Stomach (tissue), 9 donors: Measurements from ENCODE around the gene CBLN4. TPM values are rescaled to one million over a fixed set of nuclear protein-coding genes. Genes with fewer than 3 reads are reported as not detected.

Experiments
- DNase-seq, 2 donors: peaks; one replicate each; pipeline versions ENCODE4 v3.0.0 to v3.0.0-alpha.2; 2013 to 2019
- H3K27ac ChIP-seq, 5 donors: fragments of 200-600 bp in 4 of 5; sonication (generic) in 4 of 5; one replicate each; pipeline ENCODE4 v1.5.1; 2013 to 2019; ENCODE audit warnings: mild to moderate bottlenecking in 1 of 5, moderate library complexity in 1 of 5
- H3K27me3 ChIP-seq, 3 donors: fragments of 200-600 bp; sonication (generic); one replicate each; pipeline ENCODE4 v1.5.1; 2017 to 2019; ENCODE audit warnings: mixed run types in 1 of 3
- H3K36me3 ChIP-seq, 4 donors: fragments of 200-600 bp; sonication (generic); 1 replicate in 3 of 4; 2 replicates in 1 of 4; pipeline ENCODE4 v1.5.1; 2016 to 2019
- H3K4me1 ChIP-seq, 4 donors: fragments of 200-600 bp; sonication (generic); one replicate each; pipeline ENCODE4 v1.5.1; 2016 to 2019
- H3K4me3 ChIP-seq, 4 donors: fragments of 200-600 bp; sonication (generic) in 3 of 4; one replicate each; pipeline ENCODE4 v1.5.1; 2016 to 2019; ENCODE audit warnings: mild to moderate bottlenecking in 1 of 4
- H3K9me3 ChIP-seq, 4 donors: fragments of 200-600 bp; sonication (generic); one replicate each; pipeline ENCODE4 v1.5.1; 2016 to 2019
- CTCF ChIP-seq, 7 experiments: fragments of 450-650 bp in 4 of 7; fragments of 200-600 bp in 3 of 7; sonication (generic) in 3 of 7; IDR thresholded peaks; one replicate each; pipeline ENCODE4 v1.5.1; 2016 to 2019; ENCODE audit warnings: antibody characterized with exemption in 7 of 7, control low read depth in 2 of 7, mild to moderate bottlenecking in 1 of 7
- EP300 ChIP-seq: sonication (generic); formaldehyde crosslinking; IDR thresholded peaks from one replicate; pipeline ENCODE4 v1.6.1; 2017; ENCODE audit warnings: antibody characterized with exemption
- POLR2A ChIP-seq, 4 donors: fragments of 450-650 bp; IDR thresholded peaks; one replicate each; pipeline ENCODE4 v1.6.1; 2016; ENCODE audit warnings: antibody characterized with exemption in 4 of 4, control low read depth in 2 of 4, mild to moderate bottlenecking in 1 of 4, moderate library complexity in 1 of 4
- POLR2AphosphoS5 ChIP-seq, 3 donors: sonication (generic); formaldehyde crosslinking; IDR thresholded peaks; one replicate each; pipeline ENCODE4 v1.6.1; 2016; ENCODE audit warnings: antibody characterized with exemption in 3 of 3
- WGBS, 5 donors: extraction: QIAGEN DNeasy Blood & Tissue Kit in 3 of 5; methylation state at CpG; one replicate each; pipeline versions ENCODE4 v1.1.5 to v1.1.7; 2013 to 2018; 5-methylcytosine and 5-hydroxymethylcytosine counted together
- intact Hi-C: fragments of 100-400 bp; cut with DNase I; formaldehyde crosslinking; loops from one replicate; pipeline ENCODE4 v1.15.1; 2023; ENCODE audit warnings: low total_unique reads
- polyA plus RNA-seq, 3 donors: library from polyadenylated mRNA; stranded (reverse); fragments of 200-250 nt; gene quantifications; one replicate each; pipeline ENCODE4 v1.2.3, GENCODE V29; 2013
- total RNA-seq, 5 donors: library from RNA; depleted of rRNA; stranded (reverse); fragments of >200 nt; gene quantifications; one replicate each; pipeline versions ENCODE4 v1.1.0 to v1.2.3, GENCODE V29; 2014 to 2016
- donor health status: healthy with polysubstance abuse.
- donor health status: Bipolar disorder and iron deficiency.
- donor health status: healthy.

The CBLN4 gene
- total and polyA plus RNA-seq, 8 donors: 0.05 to 0.37 TPM; not detected in 6

DNA sequence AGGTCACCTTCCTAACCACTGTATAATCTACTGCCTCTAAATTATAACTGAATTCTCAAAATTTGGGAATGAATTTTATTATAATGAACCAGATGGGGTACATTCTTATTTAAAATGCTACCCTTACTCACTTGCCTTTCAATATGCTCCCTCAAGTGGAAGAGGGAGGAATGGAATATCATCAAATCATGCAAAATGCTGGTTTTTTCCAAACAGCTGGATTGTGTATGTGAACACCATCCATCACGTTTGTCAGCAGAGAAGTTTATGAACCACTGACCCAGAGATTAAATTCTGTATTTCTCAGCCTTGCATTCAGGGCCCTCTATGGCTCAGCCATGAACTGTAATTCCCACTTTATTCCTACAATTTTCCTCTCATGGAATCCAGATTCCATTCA, 40.5 kb downstream of the CBLN4 start:
- no peak overlapping the region for H3K27ac ChIP-seq
- no peaks in the 10 kb centered on the region for H3K27me3 ChIP-seq
- no peak for TF ChIP-seq CTCF (IDR thresholded peaks at IDR 0.05)
- no peak for TF ChIP-seq EP300
- TF ChIP-seq POLR2AphosphoS5 (IDR thresholded peaks at IDR 0.05): no peak
- TF ChIP-seq POLR2A (IDR thresholded peaks at IDR 0.05): no peak
- H3K36me3 ChIP-seq: no peaks in the 10 kb centered on the region
- peaks cover 0 to 3% (median 0%) of the 10 kb centered on the region in 4 donors for H3K9me3 ChIP-seq
- DNase-seq: peak in 1 of 2 donors; percentile 35
- intact Hi-C loops: no loop called here
- 41 to 59% (median 50%) methylated on average over 1 of the region's 1 CpG for WGBS, 5 donors
- H3K4me1 ChIP-seq: peaks cover 0 to 7% (median 0%) of the 10 kb centered on the region in 4 donors
- no peak overlapping the region for H3K4me3 ChIP-seq

DNA sequence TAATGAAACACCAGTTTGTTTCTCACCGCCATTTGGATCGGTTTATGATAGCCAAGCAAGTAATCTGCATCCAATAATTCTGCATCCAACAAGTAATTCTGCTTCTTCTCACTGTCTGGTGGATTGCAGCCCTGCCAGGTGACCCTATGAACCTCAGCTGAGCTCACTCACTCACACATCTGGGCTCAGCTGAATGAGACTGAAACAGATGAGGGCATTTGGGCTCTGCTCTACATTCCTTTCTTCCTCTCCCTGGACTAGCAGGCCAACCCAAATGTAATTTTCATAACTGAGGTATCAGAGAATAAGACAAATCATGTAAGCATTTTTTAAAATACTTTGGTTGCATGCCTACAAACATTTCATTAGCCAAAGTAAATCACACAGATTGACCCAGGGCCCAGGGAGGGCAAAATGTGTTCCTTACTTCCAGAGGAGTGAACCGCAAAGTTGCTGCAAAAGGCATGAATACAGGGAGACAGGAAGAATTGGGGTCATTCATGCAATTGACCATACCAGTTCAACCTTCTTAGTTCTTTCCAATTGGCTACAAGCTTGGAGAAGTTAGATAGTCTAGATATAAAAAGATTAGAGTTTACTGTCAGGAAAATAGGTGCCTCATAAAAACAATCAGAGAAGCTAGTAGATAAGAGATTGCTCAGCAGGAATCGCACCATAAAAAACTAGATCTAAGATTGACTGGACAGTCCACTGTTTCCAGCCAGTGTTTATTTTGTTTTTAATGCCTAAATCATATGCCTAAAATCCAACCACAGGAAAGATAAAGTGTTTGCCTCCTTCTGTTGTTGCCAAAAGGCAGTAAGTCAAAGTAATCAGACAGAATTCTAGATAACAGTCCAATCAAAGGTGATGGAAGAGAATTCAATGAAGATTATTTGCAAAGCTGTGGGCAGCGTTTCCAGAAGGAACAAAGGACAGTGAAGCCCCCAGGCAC, 43.7 kb downstream of the CBLN4 start:
- Histone ChIP-seq H3K27me3 (no peaks in the 10 kb centered on the region), H3K9me3 (no peaks in the 10 kb centered on the region), H3K4me3 (no peak overlapping the region), H3K27ac (no peak overlapping the region), H3K36me3 (no peaks in the 10 kb centered on the region), H3K4me1 (peaks cover 0 to 7% (median 0%) of the 10 kb centered on the region in 4 donors)
- TF ChIP-seq CTCF (IDR thresholded peaks at IDR 0.05) (no peak), EP300 (no peak), POLR2A (IDR thresholded peaks at IDR 0.05) (no peak), POLR2AphosphoS5 (IDR thresholded peaks at IDR 0.05) (peak in 1 of 3 donors; percentile 8)
- intact Hi-C loops: no loop called here
- WGBS, 5 donors: 44 to 58% (median 54%) methylated on average over 5 of the region's 5 CpGs
- peak in 1 of 2 donors; percentile 76 for DNase-seq

- no peak overlapping the region for H3K27ac ChIP-seq
- no peaks in the 10 kb centered on the region for H3K36me3 ChIP-seq
- intact Hi-C loops: no loop called here
- peaks cover 0 to 6% (median 0%) of the 10 kb centered on the region in 4 donors for H3K4me1 ChIP-seq
- no peak for DNase-seq
- no peak for TF ChIP-seq CTCF (IDR thresholded peaks at IDR 0.05)
- no peak for TF ChIP-seq POLR2A (IDR thresholded peaks at IDR 0.05)
- TF ChIP-seq EP300: no peak
- TF ChIP-seq POLR2AphosphoS5 (IDR thresholded peaks at IDR 0.05): no peak
- no peak overlapping the region for H3K4me3 ChIP-seq
- 39 to 65% (median 51%) methylated on average over 2 of the region's 2 CpGs for WGBS, 5 donors
- H3K9me3 ChIP-seq: peaks cover 0 to 12% (median 7%) of the 10 kb centered on the region in 4 donors
- no peaks in the 10 kb centered on the region for H3K27me3 ChIP-seq
Observed at GRCh38 chr20:55953201-55953600, 52.1 kb downstream of the CBLN4 start.

DNA sequence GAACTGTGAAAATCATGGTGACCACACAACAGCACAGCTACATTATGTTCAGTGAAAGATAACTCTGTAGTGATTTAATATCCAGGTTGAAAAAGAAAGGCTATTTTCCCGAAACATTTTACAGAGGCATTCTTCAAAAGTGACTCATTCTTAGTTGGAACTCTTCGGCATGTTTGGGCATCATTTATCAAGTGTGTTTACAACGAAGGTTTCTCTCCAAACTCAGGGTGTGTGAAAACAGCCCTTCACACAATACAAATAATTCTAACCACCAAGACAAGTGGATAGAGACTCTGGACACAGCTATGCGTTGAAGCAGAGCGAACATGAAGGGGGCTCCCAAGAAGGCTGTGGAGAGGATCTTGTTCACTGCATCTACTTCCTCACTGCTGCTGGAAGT, 57.6 kb downstream of the CBLN4 start:
- Histone ChIP-seq H3K4me3 (no peak overlapping the region), H3K9me3 (peaks cover 0 to 22% (median 2%) of the 10 kb centered on the region in 4 donors), H3K27ac (no peak overlapping the region), H3K4me1 (no peaks in the 10 kb centered on the region), H3K27me3 (no peaks in the 10 kb centered on the region), H3K36me3 (no peaks in the 10 kb centered on the region)
- intact Hi-C loops: no loop called here
- no peak for TF ChIP-seq EP300
- TF ChIP-seq CTCF (IDR thresholded peaks at IDR 0.05): no peak
- TF ChIP-seq POLR2AphosphoS5 (IDR thresholded peaks at IDR 0.05): no peak
- TF ChIP-seq POLR2A (IDR thresholded peaks at IDR 0.05): no peak
- DNase-seq: peak in 1 of 2 donors; percentile 19
- WGBS, 5 donors: 58 to 69% (median 64%) methylated on average over 5 of the region's 5 CpGs

Other genes with a start within 250 kb of the CBLN4 start
- not detected for gene MC3R, start 243.2 kb upstream of the CBLN4 start, total RNA-seq
- gene MC3R, start 243.2 kb upstream of the CBLN4 start, polyA plus RNA-seq: not detected